HFFc6 (cell line): ENCODE results near the gene OSGIN1. TPM values are rescaled to one million over a fixed set of nuclear protein-coding genes. Genes with fewer than 3 reads are reported as not detected.

ENCODE experiments used
- DNase-seq: peaks from one replicate; pipeline ENCODE4 v3.0.0-alpha.2; 2018
- H3K27ac Mint-ChIP-seq: 2 replicates; pipeline ENCODE4 v1.8.0; 2020; ENCODE audit warnings: mild to moderate bottlenecking, mixed read lengths
- H3K27me3 Mint-ChIP-seq: 2 replicates; pipeline ENCODE4 v1.8.0; 2021; ENCODE audit warnings: mild to moderate bottlenecking, moderate library complexity, mixed read lengths; ENCODE audit not compliant: insufficient read depth
- H3K36me3 Mint-ChIP-seq: 2 replicates; pipeline ENCODE4 v1.8.0; 2021; ENCODE audit warnings: low read depth, mixed read lengths
- H3K4me1 Mint-ChIP-seq: 2 replicates; pipeline ENCODE4 v1.8.0; 2020; ENCODE audit warnings: low read depth, mixed read lengths
- H3K4me3 Mint-ChIP-seq: 2 replicates; pipeline ENCODE4 v1.8.0; 2020; ENCODE audit warnings: mild to moderate bottlenecking, moderate library complexity, mixed read lengths
- H3K9me3 Mint-ChIP-seq: 2 replicates; pipeline ENCODE4 v1.8.0; 2020; ENCODE audit warnings: mild to moderate bottlenecking, mixed read lengths
- CTCF ChIP-seq: fragments of 200-600 bp; sonication (generic); IDR thresholded peaks from 2 replicates; pipeline ENCODE4 v1.5.0; 2021; ENCODE audit warnings: antibody characterized with exemption, mild to moderate bottlenecking
- total RNA-seq, 6 experiments: library from RNA; stranded (reverse); fragmentation: NEBNext Ultra II Directional; extraction: Animal tissue kit (Norgen Biotek cat#: 25700); gene quantifications; 2 replicates in 1 of 6; 3 replicates in 5 of 6; pipeline ENCODE4 v1.2.3, GENCODE V29; 2021

OSGIN1 gene
- total RNA-seq, 6 experiments from 2014 or later = 3.9 to 8.6 (median 7.7) TPM

- peaks cover 18% of the 10 kb centered on the region for H3K4me1 Mint-ChIP-seq
- H3K36me3 Mint-ChIP-seq = peaks cover 5% of the 10 kb centered on the region; the same call in 1 of the 2 replicates
- no peaks in the 10 kb centered on the region for H3K9me3 Mint-ChIP-seq
- TF ChIP-seq CTCF = no peak
- H3K27ac Mint-ChIP-seq = no peak overlapping the region
- no peak for DNase-seq
- H3K4me3 Mint-ChIP-seq = no peak overlapping the region
- H3K27me3 Mint-ChIP-seq = peaks cover 25% of the 10 kb centered on the region
Measured at GRCh38 chr16:83936581-83937165, 16.4 kb upstream of the OSGIN1 start.

GRCh38 chr16:83937267-83937666 is 15.8 kb upstream of the OSGIN1 start:
- Mint-ChIP-seq H3K27me3 (peaks cover 25% of the 10 kb centered on the region), H3K36me3 (peaks cover 5% of the 10 kb centered on the region; the same call in 1 of the 2 replicates), H3K9me3 (no peaks in the 10 kb centered on the region), H3K4me3 (no peak overlapping the region), H3K4me1 (peaks cover 18% of the 10 kb centered on the region), H3K27ac (no peak overlapping the region)
- no peak for DNase-seq
- TF ChIP-seq CTCF = no peak

GRCh38 chr16:83937922-83938885 is 14.8 kb upstream of the OSGIN1 start:
- Mint-ChIP-seq H3K27me3 (peaks cover 25% of the 10 kb centered on the region), H3K36me3 (peaks cover 5% of the 10 kb centered on the region; the same call in 1 of the 2 replicates), H3K4me1 (peaks cover 15% of the 10 kb centered on the region), H3K4me3 (no peak overlapping the region), H3K27ac (no peak overlapping the region), H3K9me3 (no peaks in the 10 kb centered on the region)
- no peak for DNase-seq
- TF ChIP-seq CTCF = no peak

GRCh38 chr16:83939266-83939855 is 13.7 kb upstream of the OSGIN1 start:
- Mint-ChIP-seq H3K4me1 (peaks cover 7% of the 10 kb centered on the region), H3K27me3 (peaks cover 25% of the 10 kb centered on the region), H3K36me3 (peaks cover 5% of the 10 kb centered on the region; the same call in 1 of the 2 replicates), H3K9me3 (no peaks in the 10 kb centered on the region), H3K27ac (no peak overlapping the region), H3K4me3 (no peak overlapping the region)
- TF ChIP-seq CTCF = no peak
- DNase-seq = no peak

GRCh38 chr16:83940119-83940518 is 12.9 kb upstream of the OSGIN1 start:
- Mint-ChIP-seq H3K4me3 (no peak overlapping the region), H3K27ac (no peak overlapping the region), H3K4me1 (peaks cover 7% of the 10 kb centered on the region), H3K9me3 (no peaks in the 10 kb centered on the region), H3K36me3 (peaks cover 5% of the 10 kb centered on the region; the same call in 1 of the 2 replicates), H3K27me3 (peaks cover 22% of the 10 kb centered on the region)
- no peak for TF ChIP-seq CTCF
- DNase-seq = no peak
